GM06990 (cell line): Measurements from ENCODE around the gene NPR3.

Source experiments
- DNase-seq: peaks from one replicate; pipeline ENCODE4 v3.0.0-alpha.2; 2011; ENCODE audit not compliant: insufficient read length; ENCODE audit errors: extremely low read depth
- H3K27me3 ChIP-seq: replicated peaks from 2 replicates; pipeline ENCODE4 v1.6.0; 2011; ENCODE audit warnings: low read length; ENCODE audit not compliant: control insufficient read depth, insufficient read depth
- H3K36me3 ChIP-seq: 2 replicates; pipeline ENCODE4 v1.5.1; 2011; ENCODE audit warnings: low read length; ENCODE audit not compliant: control insufficient read depth, insufficient read depth
- H3K4me3 ChIP-seq: replicated peaks from 2 replicates; pipeline ENCODE4 v1.5.1; 2011; ENCODE audit warnings: low read depth, mild to moderate bottlenecking, control low read depth, low read length
- CTCF ChIP-seq: IDR thresholded peaks from 2 replicates; pipeline ENCODE4 v1.5.1; 2011; ENCODE audit warnings: low read length, control low read depth, mild to moderate bottlenecking, inconsistent platforms; ENCODE audit not compliant: insufficient read depth, poor library complexity, severe bottlenecking

NPR3 gene

DNA sequence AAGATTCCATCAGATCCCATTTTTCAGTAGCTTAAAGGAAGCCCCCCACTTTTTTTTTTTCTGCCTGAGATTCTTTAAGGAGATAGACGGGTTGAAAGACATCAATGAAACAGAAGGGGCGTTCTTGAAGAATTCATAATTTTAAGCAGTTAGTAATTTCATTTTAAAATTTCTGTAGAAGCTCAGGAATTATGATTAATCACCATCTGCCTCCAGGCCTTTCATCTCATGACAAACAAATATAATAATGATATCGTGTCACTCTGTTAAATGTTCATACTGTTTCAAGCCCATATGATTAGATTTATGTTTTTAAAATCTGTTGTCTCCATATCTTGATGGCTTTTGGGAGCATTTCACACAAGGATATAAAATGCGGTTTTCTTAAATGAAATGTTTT, 75.2 kb downstream of the NPR3 start:
- no peak for TF ChIP-seq CTCF
- no peak for DNase-seq
- H3K36me3 ChIP-seq, result no peaks in the 10 kb centered on the region
- no peaks in the 10 kb centered on the region for H3K27me3 ChIP-seq
- H3K4me3 ChIP-seq, result no peak overlapping the region

DNA sequence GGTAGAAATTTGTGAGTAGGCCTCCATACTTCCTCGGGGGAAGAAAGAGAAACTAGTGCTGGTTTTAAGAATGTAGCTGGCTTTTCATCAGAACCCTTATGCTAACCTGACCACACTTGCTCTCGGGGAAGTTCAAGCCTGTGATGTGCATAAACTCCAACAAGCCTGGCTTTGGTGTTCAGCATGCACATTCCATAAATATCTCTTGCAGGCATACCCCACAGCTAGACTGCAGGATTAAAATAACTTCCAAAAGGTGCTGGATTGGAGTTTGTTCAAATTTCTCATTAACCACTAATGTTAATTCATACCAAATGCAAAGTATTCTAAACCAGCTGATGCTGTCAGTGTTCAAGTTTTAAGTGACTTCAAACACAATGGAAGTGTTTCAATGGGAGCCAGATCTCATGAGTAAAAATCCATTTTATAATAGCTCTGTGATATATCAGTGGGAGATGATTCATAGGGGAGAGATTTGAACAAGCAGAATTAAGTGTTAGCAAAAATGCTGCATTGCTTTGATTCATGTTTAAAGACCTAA, 79.4 kb downstream of the NPR3 start:
- H3K4me3 ChIP-seq, result no peak overlapping the region
- no peaks in the 10 kb centered on the region for H3K27me3 ChIP-seq
- H3K36me3 ChIP-seq, result no peaks in the 10 kb centered on the region
- no peak for DNase-seq
- no peak for TF ChIP-seq CTCF

DNA sequence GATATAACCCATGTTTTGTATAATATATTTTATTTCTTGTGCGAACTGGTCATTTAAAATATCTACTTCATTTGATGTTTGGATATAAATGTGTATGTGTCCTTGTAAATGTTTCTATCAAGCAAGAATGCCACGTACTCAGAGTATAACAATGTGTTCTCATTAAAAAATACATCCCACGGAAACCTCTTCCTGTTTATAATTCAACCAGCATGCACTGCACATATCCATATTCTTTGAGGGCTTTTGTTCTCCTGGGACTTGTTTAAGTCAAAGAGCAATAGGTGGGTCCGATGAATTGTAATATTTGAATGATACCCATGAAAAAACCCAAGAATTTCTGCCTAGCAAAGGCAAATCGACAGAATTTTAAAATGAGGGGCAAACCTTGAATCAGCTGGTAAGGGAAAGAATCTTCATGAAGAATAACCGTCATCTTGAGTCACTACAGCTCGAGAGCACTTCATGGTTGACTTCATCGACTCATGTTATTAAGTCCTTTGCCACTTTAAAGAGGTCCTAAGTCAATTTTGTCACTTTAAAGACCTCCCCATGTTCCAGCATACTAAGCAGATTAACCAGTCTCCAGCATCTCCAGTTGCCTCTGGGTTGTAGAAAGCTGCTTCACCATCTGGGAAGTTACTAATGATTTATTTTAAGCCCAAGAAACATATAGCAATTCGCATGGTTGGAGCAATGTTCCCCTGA, 80.6 kb downstream of the NPR3 start:
- Histone ChIP-seq H3K36me3 (no peaks in the 10 kb centered on the region), H3K4me3 (no peak overlapping the region), H3K27me3 (no peaks in the 10 kb centered on the region)
- no peak for TF ChIP-seq CTCF
- no peak for DNase-seq

DNA sequence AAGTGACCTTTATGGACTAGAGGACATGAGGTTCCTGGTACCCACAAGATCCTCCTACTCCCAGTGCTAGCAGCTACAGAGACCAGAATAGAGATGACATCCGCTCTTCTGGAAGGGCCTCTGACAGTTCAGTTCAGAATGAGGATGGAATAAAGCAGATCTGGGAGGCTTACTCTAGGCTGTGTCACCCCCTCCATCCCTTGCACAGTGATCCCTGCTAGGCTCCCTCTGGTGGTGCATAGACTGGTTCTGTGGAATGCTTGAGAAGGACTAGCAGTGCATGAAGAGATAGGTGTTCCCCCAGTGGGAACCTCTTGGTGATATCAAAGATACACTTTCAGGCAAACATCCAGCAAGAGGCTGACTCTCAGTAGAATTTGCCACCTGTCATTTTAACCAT, 83.0 kb downstream of the NPR3 start:
- no peaks in the 10 kb centered on the region for H3K36me3 ChIP-seq
- H3K4me3 ChIP-seq, result no peak overlapping the region
- no peak for DNase-seq
- TF ChIP-seq CTCF, result no peak
- H3K27me3 ChIP-seq, result no peaks in the 10 kb centered on the region

DNA sequence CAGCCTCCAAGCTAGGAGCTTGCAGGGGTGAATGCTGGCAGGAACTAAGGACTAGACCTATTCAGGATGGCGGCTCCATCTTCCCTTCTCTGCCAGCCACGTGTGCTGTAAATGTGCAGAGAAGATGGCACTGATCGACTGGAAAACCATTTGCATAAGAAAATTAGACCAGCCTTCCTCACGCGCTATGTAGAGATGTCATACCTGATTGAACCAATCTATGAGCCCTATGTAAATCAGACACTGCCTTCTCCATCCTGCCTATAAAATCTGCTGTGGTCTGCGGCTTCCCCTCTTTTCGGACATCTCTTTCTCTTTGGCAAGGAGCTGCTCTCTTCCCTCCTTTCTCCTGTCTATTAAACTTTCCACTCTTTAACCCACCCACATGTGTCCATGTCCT, 91.6 kb downstream of the NPR3 start:
- no peak for TF ChIP-seq CTCF
- H3K4me3 ChIP-seq, result no peak overlapping the region
- DNase-seq, result no peak
- H3K27me3 ChIP-seq, result no peaks in the 10 kb centered on the region
- H3K36me3 ChIP-seq, result no peaks in the 10 kb centered on the region
